ENCODE results near the gene FANCC. TPM values are rescaled to one million over a fixed set of nuclear protein-coding genes. Genes with fewer than 3 reads are reported as not detected.

Gene FANCC
- total and polyA plus RNA-seq, 2 of the 4 experiments (the other 2 are of a cell fraction), result 4.7 to 6.3 TPM

- no peak overlapping the region for H4K5ac ChIP-seq (ENCODE audit: low read depth, low read length)
- dilution Hi-C loops (cut with HindIII; ENCODE audit: low sequenced_read_pairs, unreplicated experiment), result no loop called here
- WGBS, 2 experiments (ENCODE audit: extremely low coverage in 2 of 2, insufficient read length in 1 of 2), result 72% methylated on average over 2 of the region's 5 CpGs; no CpG with 5 or more reads in 1 of the 2 experiments
- in situ Hi-C loops (cut with MboI; ENCODE audit: low sequenced_read_pairs), result no loop called here
- H2BK20ac ChIP-seq (ENCODE audit: low read depth, low read length), result no peak overlapping the region
- H3K4me1 ChIP-seq (ENCODE audit: control insufficient read depth, insufficient read depth, low read length), result no peaks in the 10 kb centered on the region
- no peak overlapping the region for H2AFZ ChIP-seq (replicated peaks; ENCODE audit: low read length, poor library complexity)
- no peak overlapping the region for H2BK120ac ChIP-seq (ENCODE audit: low read depth, low read length)
- no peak for TF ChIP-seq SMC3 (IDR thresholded peaks at IDR 0.05; ENCODE audit: low read depth, low read length)
- no peak for TF ChIP-seq USF2 (IDR thresholded peaks at IDR 0.05; ENCODE audit: low read depth, low read length)
- no peaks in the 10 kb centered on the region for H4K20me1 ChIP-seq (ENCODE audit: insufficient read depth, low read length)
- no peak overlapping the region for H3K4ac ChIP-seq (ENCODE audit: low read depth, low read length)
- H3K36me3 ChIP-seq (ENCODE audit: control insufficient read depth, insufficient read depth, low read length), result no peaks in the 10 kb centered on the region
- H3K14ac ChIP-seq (replicated peaks; ENCODE audit: low read depth, low read length), result no peak overlapping the region
- ChIA-PET CTCF (interaction anchor here (1.4 kb wide), 1 partner anchor 8 kb away, joined by 3 read pairs; no protein-coding TSS in a partner anchor), POLR2A (ENCODE audit: unreplicated experiment) (no interaction called here)
- ATAC-seq (ENCODE audit: low read depth) (no peak), DNase-seq (no peak)
- H3K27me3 ChIP-seq (ENCODE audit: control insufficient read depth, insufficient read depth, low read length), result peaks cover 5% of the 10 kb centered on the region
- H2BK5ac ChIP-seq (ENCODE audit: low read depth, low read length, poor library complexity, severe bottlenecking), result no peak overlapping the region
- no TSS peak for BruUV-seq (replicated peaks)
- no peak overlapping the region for H2BK15ac ChIP-seq (ENCODE audit: low read depth, low read length)
- H3K18ac ChIP-seq (ENCODE audit: low read depth, low read length), result no peak overlapping the region
- H3K9ac ChIP-seq (ENCODE audit: low read depth, low read length), result no peak overlapping the region
- H3K27ac ChIP-seq (ENCODE audit: insufficient read depth, low read length), result no peak overlapping the region
- H4K8ac ChIP-seq (ENCODE audit: low read depth in 2 of 2, low read length in 2 of 2), result no peak overlapping the region
- H2AK9ac ChIP-seq (replicated peaks; ENCODE audit: low read depth, low read length, poor library complexity), result no peak overlapping the region
- H3K9me3 ChIP-seq (ENCODE audit: control insufficient read depth, insufficient read depth, low read length), result peaks cover 4% of the 10 kb centered on the region
- intact Hi-C loops (cut with micrococcal nuclease), result no loop called here
- no peak overlapping the region for H3K56ac ChIP-seq (ENCODE audit: extremely low read depth, insufficient read depth, low read length)
- no peaks in the 10 kb centered on the region for H3K9me1 ChIP-seq (ENCODE audit: insufficient read depth, low read length)
- no peak overlapping the region for H2AK5ac ChIP-seq (ENCODE audit: low read depth, low read length)
- no peaks in the 10 kb centered on the region for H3K79me1 ChIP-seq (ENCODE audit: low read depth in 1 of 2, low read length in 2 of 2)
- no peak overlapping the region for H4K91ac ChIP-seq (ENCODE audit: insufficient read depth, low read depth, low read length)
- H3K23ac ChIP-seq (ENCODE audit: low read depth, low read length), result no peak overlapping the region
- no peak overlapping the region for H3K4me2 ChIP-seq (ENCODE audit: low read depth, low read length)
- H3K4me3 ChIP-seq (ENCODE audit: insufficient read depth, low read depth, low read length), result no peak overlapping the region
Measured at GRCh38 chr9:95355500-95355899, 38.0 kb upstream of the FANCC start.

All from IMR-90 (cell line).